ENCODE results near the gene SIVA1.

Gene SIVA1

GRCh38 chr14:104771374-104771773, 18.4 kb downstream of the SIVA1 start:
- DNase-seq (ENCODE audit: low read depth in 3 of 3) = no peak

GRCh38 chr14:104771918-104772706, 19.2 kb downstream of the SIVA1 start:
- DNase-seq (ENCODE audit: low read depth in 3 of 3) = no peak

GRCh38 chr14:104772707-104773504, 20.0 kb downstream of the SIVA1 start:
- DNase-seq (ENCODE audit: low read depth in 3 of 3) = no peak

GRCh38 chr14:104773505-104774452, 20.8 kb downstream of the SIVA1 start:
- no peak for DNase-seq (ENCODE audit: low read depth in 3 of 3)

- no peak for DNase-seq (ENCODE audit: low read depth in 3 of 3)
Measured at GRCh38 chr14:104774453-104775072, 21.6 kb downstream of the SIVA1 start.

- DNase-seq (ENCODE audit: low read depth in 3 of 3) = no peak
Measured at GRCh38 chr14:104775073-104775489, 22.1 kb downstream of the SIVA1 start.

GRCh38 chr14:104776481-104776880, 23.5 kb downstream of the SIVA1 start:
- DNase-seq (ENCODE audit: low read depth in 3 of 3) = no peak

GRCh38 chr14:104776961-104777807, 24.2 kb downstream of the SIVA1 start:
- no peak for DNase-seq (ENCODE audit: low read depth in 3 of 3)

- no peak for DNase-seq (ENCODE audit: low read depth in 3 of 3)
Measured at GRCh38 chr14:104777808-104778249, 24.9 kb downstream of the SIVA1 start.

GRCh38 chr14:104778694-104779331, 25.9 kb downstream of the SIVA1 start:
- no peak for DNase-seq (ENCODE audit: low read depth in 3 of 3)

GRCh38 chr14:104779776-104780512, 27.0 kb downstream of the SIVA1 start:
- no peak for DNase-seq (ENCODE audit: low read depth in 3 of 3)

- no peak for DNase-seq (ENCODE audit: low read depth in 3 of 3)
Measured at GRCh38 chr14:104780513-104781030, 27.6 kb downstream of the SIVA1 start.

GRCh38 chr14:104781271-104782077, 28.5 kb downstream of the SIVA1 start:
- DNase-seq (ENCODE audit: low read depth in 3 of 3) = no peak

- no peak for DNase-seq (ENCODE audit: low read depth in 3 of 3)
Measured at GRCh38 chr14:104782086-104782807, 29.3 kb downstream of the SIVA1 start.

GRCh38 chr14:104782808-104783139, 29.8 kb downstream of the SIVA1 start:
- DNase-seq (ENCODE audit: low read depth in 3 of 3) = no peak

- no peak for DNase-seq (ENCODE audit: low read depth in 3 of 3)
Measured at GRCh38 chr14:104783484-104784217, 30.7 kb downstream of the SIVA1 start.

- no peak for DNase-seq (ENCODE audit: low read depth in 3 of 3)
Measured at GRCh38 chr14:104784218-104784568, 31.2 kb downstream of the SIVA1 start.

Measured in stimulated activated CD4-positive, alpha-beta T cell treated with anti-CD3 and anti-CD28 coated beads, TNF-alpha, amount 100 ng/mL, for 4 hours (primary cell).